Caco-2 (cell line): ENCODE measurements around the gene LRRC14B. TPM values are rescaled to one million over a fixed set of nuclear protein-coding genes. Genes with fewer than 3 reads are reported as not detected.

Experiments
- BruUV-seq: library from RNA; stranded (reverse); fragments of 400-500 nt; replicated peaks from 2 replicates; lab custom pipeline; 2021; lab: Mats Ljungman, UMichigan
- CTCF ChIA-PET: fragments of 300-600 bp; sonication (Branson Sonifier 250); formaldehyde crosslinking; loops from one replicate; lab custom pipeline; 2022; ENCODE audit warnings: antibody characterized with exemption; lab: Charles Lee
- POLR2A ChIA-PET: fragments of 300-600 bp; sonication (Branson Sonifier 250); formaldehyde crosslinking; loops from one replicate; lab custom pipeline; 2022; ENCODE audit warnings: antibody characterized with exemption; lab: Charles Lee
- DNase-seq, 2 experiments: peaks; one replicate each; pipeline versions ENCODE4 v3.0.0 to v3.0.0-alpha.2; 2020 to 2022
- H3K27me3 ChIP-seq: replicated peaks from 2 replicates; pipeline ENCODE4 v1.6.0; 2011; ENCODE audit warnings: low read length; ENCODE audit not compliant: control insufficient read depth, insufficient read depth
- H3K36me3 ChIP-seq: 2 replicates; pipeline ENCODE4 v1.5.1; 2011; ENCODE audit warnings: low read length; ENCODE audit not compliant: control insufficient read depth, insufficient read depth
- H3K4me1 ChIP-seq: fragments of 250-450 bp; sonication (Bioruptor Pico); 2 replicates; pipeline ENCODE4 v1.5.1; 2020; ENCODE audit warnings: mild to moderate bottlenecking
- H3K4me3 ChIP-seq: 2 replicates; pipeline ENCODE4 v1.5.1; 2011; ENCODE audit warnings: low read depth, mild to moderate bottlenecking, control low read depth, low read length
- H3K9me3 ChIP-seq: fragments of 250-450 bp; sonication (Bioruptor Pico); 2 replicates; pipeline ENCODE4 v1.5.1; 2020; ENCODE audit warnings: mild to moderate bottlenecking, moderate library complexity
- H3K27ac Mint-ChIP-seq: one replicate; pipeline ENCODE4 v1.8.0; 2022; ENCODE audit warnings: mixed read lengths; ENCODE audit not compliant: unreplicated experiment
- H3K27me3 Mint-ChIP-seq: one replicate; pipeline ENCODE4 v1.8.0; 2022; ENCODE audit warnings: mixed read lengths; ENCODE audit not compliant: insufficient read depth, unreplicated experiment
- H3K36me3 Mint-ChIP-seq: one replicate; pipeline ENCODE4 v1.8.0; 2022; ENCODE audit warnings: mild to moderate bottlenecking, mixed read lengths; ENCODE audit not compliant: insufficient read depth, unreplicated experiment
- H3K4me1 Mint-ChIP-seq: one replicate; pipeline ENCODE4 v1.8.0; 2022; ENCODE audit warnings: low read depth, mixed read lengths; ENCODE audit not compliant: unreplicated experiment
- H3K4me3 Mint-ChIP-seq: one replicate; pipeline ENCODE4 v1.8.0; 2022; ENCODE audit warnings: mild to moderate bottlenecking, moderate library complexity, mixed read lengths; ENCODE audit not compliant: unreplicated experiment
- H3K9me3 Mint-ChIP-seq: one replicate; pipeline ENCODE4 v1.8.0; 2022; ENCODE audit warnings: mixed read lengths; ENCODE audit not compliant: unreplicated experiment
- intact Hi-C: fragments of 100-400 bp; cut with micrococcal nuclease; formaldehyde crosslinking; loops from one replicate; pipeline ENCODE4 v1.10.0; 2022; ENCODE audit not compliant: unreplicated experiment
- total RNA-seq: library from RNA; stranded (reverse); gene quantifications from 2 replicates; pipeline ENCODE4 v1.2.3, GENCODE V29; 2022
- TF ChIP-seq, protein P1 (sequence below), 2 experiments: fragments of 200-600 bp in 1 of 2; IDR thresholded peaks; 1 replicate in 1 of 2; 2 replicates in 1 of 2; pipeline versions ENCODE4 v1.5.1 to v1.8.0; 2011 to 2022; ENCODE audit warnings: antibody characterized with exemption in 1 of 2, control low read depth in 1 of 2, inconsistent platforms in 1 of 2, low read depth in 1 of 2, low read length in 1 of 2, mild to moderate bottlenecking in 1 of 2, moderate library complexity in 1 of 2; ENCODE audit not compliant: insufficient read depth in 1 of 2, severe bottlenecking in 1 of 2, unreplicated experiment in 1 of 2

The LRRC14B gene
- total RNA-seq, 1 experiment from 2014 or later: not detected

DNA sequence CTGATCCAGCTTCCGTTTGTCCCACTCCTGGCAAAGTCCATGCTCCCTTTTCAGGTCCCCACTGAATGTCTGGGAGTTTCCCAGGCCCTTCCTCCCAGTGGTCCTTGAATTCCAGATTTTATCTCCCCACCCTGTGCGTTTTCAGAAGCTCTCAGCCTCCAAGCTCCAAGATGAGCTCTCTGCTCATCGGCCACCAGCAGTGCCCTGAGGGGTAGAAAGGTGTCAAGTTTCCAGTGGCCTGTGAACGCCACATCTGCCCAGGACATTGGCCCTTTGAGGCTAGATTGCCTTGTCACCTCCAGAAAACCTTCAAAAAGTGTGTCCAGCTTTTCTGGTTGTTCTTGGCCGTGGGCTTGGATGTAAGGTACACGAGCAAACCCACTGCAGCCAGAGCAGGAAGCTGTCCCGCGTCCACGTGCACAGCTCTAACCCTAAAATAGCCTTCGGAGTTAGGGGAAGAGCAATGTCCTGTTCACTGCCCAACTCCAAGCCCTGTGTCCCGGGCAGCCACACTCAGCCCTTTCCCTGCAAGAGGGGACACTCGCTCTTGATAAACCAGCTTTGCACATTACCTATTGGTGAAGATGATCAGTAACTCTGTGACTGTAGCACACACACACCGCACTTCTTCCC lies 10.9 kb upstream of the LRRC14B start:
- H3K27ac Mint-ChIP-seq: peak overlapping the region; percentile 25
- no TSS peak for BruUV-seq
- DNase-seq: no peak
- Histone ChIP-seq H3K4me3 (no peak overlapping the region), H3K9me3 (no peaks in the 10 kb centered on the region), H3K27me3 (no peaks in the 10 kb centered on the region), H3K36me3 (no peaks in the 10 kb centered on the region), H3K4me1 (peaks cover 6% of the 10 kb centered on the region; the same call in 1 of the 2 replicates)
- ChIA-PET POLR2A (no interaction called here), CTCF (no interaction called here)
- H3K4me3 Mint-ChIP-seq: no peak overlapping the region
- peaks cover 4% of the 10 kb centered on the region for H3K27me3 Mint-ChIP-seq
- no peaks in the 10 kb centered on the region for H3K9me3 Mint-ChIP-seq
- intact Hi-C loops: no loop called here
- TF ChIP-seq, protein P1, sequence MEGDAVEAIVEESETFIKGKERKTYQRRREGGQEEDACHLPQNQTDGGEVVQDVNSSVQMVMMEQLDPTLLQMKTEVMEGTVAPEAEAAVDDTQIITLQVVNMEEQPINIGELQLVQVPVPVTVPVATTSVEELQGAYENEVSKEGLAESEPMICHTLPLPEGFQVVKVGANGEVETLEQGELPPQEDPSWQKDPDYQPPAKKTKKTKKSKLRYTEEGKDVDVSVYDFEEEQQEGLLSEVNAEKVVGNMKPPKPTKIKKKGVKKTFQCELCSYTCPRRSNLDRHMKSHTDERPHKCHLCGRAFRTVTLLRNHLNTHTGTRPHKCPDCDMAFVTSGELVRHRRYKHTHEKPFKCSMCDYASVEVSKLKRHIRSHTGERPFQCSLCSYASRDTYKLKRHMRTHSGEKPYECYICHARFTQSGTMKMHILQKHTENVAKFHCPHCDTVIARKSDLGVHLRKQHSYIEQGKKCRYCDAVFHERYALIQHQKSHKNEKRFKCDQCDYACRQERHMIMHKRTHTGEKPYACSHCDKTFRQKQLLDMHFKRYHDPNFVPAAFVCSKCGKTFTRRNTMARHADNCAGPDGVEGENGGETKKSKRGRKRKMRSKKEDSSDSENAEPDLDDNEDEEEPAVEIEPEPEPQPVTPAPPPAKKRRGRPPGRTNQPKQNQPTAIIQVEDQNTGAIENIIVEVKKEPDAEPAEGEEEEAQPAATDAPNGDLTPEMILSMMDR (IDR thresholded peaks at IDR 0.05; ENCODE audit: insufficient read depth in 1 of 2, low read depth in 1 of 2, low read length in 1 of 2, severe bottlenecking in 1 of 2, unreplicated experiment in 1 of 2): no peak
- H3K36me3 Mint-ChIP-seq: peaks cover 11% of the 10 kb centered on the region
- H3K4me1 Mint-ChIP-seq: peaks cover 12% of the 10 kb centered on the region

DNA sequence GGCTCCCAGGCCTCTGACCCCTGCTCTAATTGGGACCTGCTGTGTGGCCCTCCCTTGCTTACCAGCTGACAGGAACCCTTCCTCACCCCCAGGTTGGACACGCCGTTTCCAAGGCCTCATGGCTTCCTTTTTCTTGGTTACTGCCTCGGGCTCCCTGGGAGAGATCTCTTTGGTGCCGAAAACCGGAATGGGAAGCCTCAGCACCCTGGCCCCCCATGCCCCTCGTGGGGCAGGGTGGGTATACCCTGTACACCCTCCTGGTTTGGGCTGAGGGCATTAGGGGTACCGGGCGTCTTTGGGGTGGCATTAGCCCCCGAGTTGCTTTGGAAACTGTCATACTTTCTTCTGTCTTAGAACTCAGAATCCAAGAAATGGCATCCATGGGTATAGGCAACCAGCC lies 10.1 kb upstream of the LRRC14B start:
- TF ChIP-seq, protein P1 (IDR thresholded peaks at IDR 0.05; ENCODE audit: insufficient read depth in 1 of 2, low read depth in 1 of 2, low read length in 1 of 2, severe bottlenecking in 1 of 2, unreplicated experiment in 1 of 2): no peak
- peaks cover 12% of the 10 kb centered on the region for H3K4me1 Mint-ChIP-seq
- H3K27ac Mint-ChIP-seq: peak overlapping the region; percentile 25
- POLR2A ChIA-PET: no interaction called here
- CTCF ChIA-PET: no interaction called here
- no peak overlapping the region for H3K4me3 Mint-ChIP-seq
- no peaks in the 10 kb centered on the region for H3K36me3 ChIP-seq
- H3K4me1 ChIP-seq: peaks cover 6% of the 10 kb centered on the region; the same call in 1 of the 2 replicates
- H3K4me3 ChIP-seq: no peak overlapping the region
- no peaks in the 10 kb centered on the region for H3K27me3 ChIP-seq
- H3K9me3 Mint-ChIP-seq: no peaks in the 10 kb centered on the region
- peaks cover 11% of the 10 kb centered on the region for H3K36me3 Mint-ChIP-seq
- intact Hi-C loops: no loop called here
- H3K27me3 Mint-ChIP-seq: peaks cover 4% of the 10 kb centered on the region
- no peaks in the 10 kb centered on the region for H3K9me3 ChIP-seq
- DNase-seq: no peak
- BruUV-seq: no TSS peak

DNA sequence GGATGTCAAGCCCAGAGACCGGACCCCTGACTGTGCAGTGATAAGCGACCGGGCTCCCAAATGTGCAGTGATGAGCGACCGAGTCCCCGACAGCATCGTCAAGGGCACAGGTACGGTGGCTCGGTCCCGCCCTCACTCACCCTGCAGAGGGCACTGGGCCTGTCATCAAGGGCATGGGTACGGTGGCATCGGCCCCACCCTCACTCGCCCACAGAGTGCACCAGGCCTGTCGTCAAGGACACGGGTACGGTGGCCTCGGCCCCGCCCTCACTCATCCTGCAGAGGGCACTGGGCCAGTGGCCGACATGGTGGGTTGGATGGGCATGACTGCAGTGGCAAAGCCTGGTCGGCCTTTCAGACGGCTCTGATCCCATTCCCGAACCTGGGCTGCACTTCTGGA lies 9.7 kb upstream of the LRRC14B start:
- H3K27me3 Mint-ChIP-seq: peaks cover 4% of the 10 kb centered on the region
- no peaks in the 10 kb centered on the region for H3K27me3 ChIP-seq
- no peaks in the 10 kb centered on the region for H3K36me3 ChIP-seq
- ChIA-PET POLR2A (no interaction called here), CTCF (no interaction called here)
- BruUV-seq: no TSS peak
- no peak overlapping the region for H3K4me3 Mint-ChIP-seq
- no peaks in the 10 kb centered on the region for H3K9me3 ChIP-seq
- no peak overlapping the region for H3K27ac Mint-ChIP-seq
- H3K4me1 ChIP-seq: peaks cover 3% of the 10 kb centered on the region; the same call in 1 of the 2 replicates
- intact Hi-C loops: no loop called here
- H3K9me3 Mint-ChIP-seq: no peaks in the 10 kb centered on the region
- H3K4me3 ChIP-seq: no peak overlapping the region
- H3K36me3 Mint-ChIP-seq: peaks cover 11% of the 10 kb centered on the region
- no peak for DNase-seq
- TF ChIP-seq, protein P1 (IDR thresholded peaks at IDR 0.05; ENCODE audit: insufficient read depth in 1 of 2, low read depth in 1 of 2, low read length in 1 of 2, severe bottlenecking in 1 of 2, unreplicated experiment in 1 of 2): no peak
- H3K4me1 Mint-ChIP-seq: peaks cover 8% of the 10 kb centered on the region
